ENCODE measurements around the gene P4HA2.
A peak's percentile ranks its signal among the peaks of the same experiment; 100 is the strongest.

Gene P4HA2

GRCh38 chr5:132222649-132223038 lies 5.0 kb downstream of the P4HA2 start:
- no peak for DNase-seq

- no peak for DNase-seq
Measured at GRCh38 chr5:132221781-132222648, 5.6 kb downstream of the P4HA2 start.

GRCh38 chr5:132220491-132220890 lies 7.2 kb downstream of the P4HA2 start:
- DNase-seq: no peak

GRCh38 chr5:132219981-132220380 lies 7.7 kb downstream of the P4HA2 start:
- DNase-seq: no peak

GRCh38 chr5:132219289-132219970 lies 8.2 kb downstream of the P4HA2 start:
- DNase-seq: no peak

GRCh38 chr5:132218321-132218720 lies 9.3 kb downstream of the P4HA2 start:
- no peak for DNase-seq

- DNase-seq: peak; percentile 77
Measured at GRCh38 chr5:132215329-132215728, 12.3 kb downstream of the P4HA2 start.

GRCh38 chr5:132214491-132214890 lies 13.2 kb downstream of the P4HA2 start:
- no peak for DNase-seq

GRCh38 chr5:132213666-132214065 lies 14.0 kb downstream of the P4HA2 start:
- DNase-seq: no peak

- DNase-seq: no peak
Measured at GRCh38 chr5:132211787-132212186, 15.9 kb downstream of the P4HA2 start.

GRCh38 chr5:132210944-132211343 lies 16.7 kb downstream of the P4HA2 start:
- no peak for DNase-seq

GRCh38 chr5:132209901-132210545 lies 17.6 kb downstream of the P4HA2 start:
- peak; percentile 29 for DNase-seq

GRCh38 chr5:132209131-132209530 lies 18.5 kb downstream of the P4HA2 start:
- DNase-seq: peak; percentile 59

- peak; percentile 29 for DNase-seq
Measured at GRCh38 chr5:132207778-132208177, 19.9 kb downstream of the P4HA2 start.

- no peak for DNase-seq
Measured at GRCh38 chr5:132206782-132207181, 20.9 kb downstream of the P4HA2 start.

GRCh38 chr5:132205385-132206125 lies 22.1 kb downstream of the P4HA2 start:
- DNase-seq: peak; percentile 35

- peak; percentile 17 for DNase-seq
Measured at GRCh38 chr5:132204371-132205135, 23.1 kb downstream of the P4HA2 start.

- peak; percentile 37 for DNase-seq
Measured at GRCh38 chr5:132203916-132204315, 23.7 kb downstream of the P4HA2 start.

- peak; percentile 31 for DNase-seq
Measured at GRCh38 chr5:132203464-132203818, 24.2 kb downstream of the P4HA2 start.

- peak; percentile 45 for DNase-seq
Measured at GRCh38 chr5:132202711-132203463, 24.8 kb downstream of the P4HA2 start.

GRCh38 chr5:132199116-132199680 lies 28.5 kb downstream of the P4HA2 start:
- no peak for DNase-seq
